GM18498 (cell line): ENCODE results near the gene CGNL1.

Source experiments
- ATAC-seq: cut with Tn5 transposase; IDR thresholded peaks from one replicate; pipeline ENCODE4 v1.9.1; 2021; ENCODE audit warnings: mild to moderate bottlenecking, moderate library complexity; ENCODE audit not compliant: unreplicated experiment

CGNL1 gene

DNA sequence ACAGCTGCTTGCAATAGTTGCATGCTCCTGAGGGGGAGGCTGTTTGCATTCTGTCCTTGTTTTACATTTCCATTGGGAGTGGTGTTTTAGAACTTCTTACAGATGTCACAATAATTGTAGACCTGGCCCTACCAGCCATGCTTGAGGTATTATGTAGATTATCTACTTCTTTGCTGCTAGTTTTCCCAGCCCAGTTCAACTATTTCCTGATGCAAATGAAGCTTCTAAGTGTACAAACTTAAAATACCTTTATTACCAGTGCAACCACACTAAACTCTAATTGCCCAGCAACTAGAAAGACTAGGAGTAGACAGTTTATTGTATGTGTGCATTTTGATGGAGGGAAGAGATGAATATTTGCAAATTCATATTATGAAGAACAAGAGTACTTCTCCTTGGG, 110.5 kb downstream of the CGNL1 start:
- ATAC-seq: no peak

DNA sequence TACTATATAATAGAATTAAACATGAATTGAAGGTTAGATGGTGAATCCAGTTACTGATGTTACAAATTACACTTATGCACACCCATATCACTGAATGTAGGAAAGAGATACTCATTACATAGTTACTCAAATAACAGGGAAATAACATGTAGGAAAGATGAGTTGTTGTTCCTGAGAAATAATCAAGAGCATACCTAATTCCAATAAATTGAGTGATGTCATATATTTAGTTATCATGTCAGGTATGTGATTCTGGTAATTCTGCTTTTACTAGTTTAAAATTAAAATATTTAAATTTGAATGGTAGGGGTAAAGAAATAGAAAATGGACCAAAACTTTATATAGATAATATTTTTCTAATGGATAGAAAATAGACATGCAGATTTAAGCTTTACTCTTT, 112.8 kb downstream of the CGNL1 start:
- ATAC-seq: no peak

DNA sequence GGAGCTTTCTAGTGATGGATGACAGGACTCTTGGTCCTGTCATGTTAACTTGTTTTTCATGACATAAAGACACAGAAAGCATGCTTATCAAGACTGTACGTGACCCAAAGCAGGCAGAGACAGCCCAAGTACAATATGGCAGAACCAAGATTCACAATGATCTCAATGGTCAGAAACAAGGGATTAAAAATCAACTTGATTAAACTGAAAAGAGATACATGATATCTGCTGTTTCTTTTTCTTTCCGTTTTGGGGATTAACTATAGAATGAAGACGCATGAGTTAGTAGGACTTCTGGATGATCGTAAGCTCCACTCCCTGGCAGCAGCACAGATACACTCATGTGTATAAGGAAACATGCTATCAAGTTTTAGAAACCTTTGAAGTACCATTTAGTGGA, 117.0 kb downstream of the CGNL1 start:
- ATAC-seq: no peak

DNA sequence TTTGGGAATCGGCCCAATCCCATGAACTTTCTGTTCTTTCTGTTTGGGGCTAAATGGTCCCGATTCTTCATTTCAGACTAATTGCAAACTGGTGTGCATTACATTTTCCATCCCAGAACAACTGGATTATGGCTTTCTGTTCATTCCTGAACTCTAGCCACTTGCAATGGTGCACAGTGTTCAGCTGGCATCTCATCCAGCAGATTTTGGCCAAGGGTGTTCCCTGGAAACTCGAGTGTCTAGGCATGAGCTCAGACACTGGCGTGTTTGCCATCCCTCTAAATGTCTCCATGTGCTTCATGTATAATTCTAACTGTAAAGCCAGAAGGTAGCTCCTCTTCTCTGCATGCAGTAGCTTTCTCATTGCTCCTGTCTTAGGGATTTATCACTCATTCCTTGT, 118.3 kb downstream of the CGNL1 start:
- ATAC-seq: no peak

DNA sequence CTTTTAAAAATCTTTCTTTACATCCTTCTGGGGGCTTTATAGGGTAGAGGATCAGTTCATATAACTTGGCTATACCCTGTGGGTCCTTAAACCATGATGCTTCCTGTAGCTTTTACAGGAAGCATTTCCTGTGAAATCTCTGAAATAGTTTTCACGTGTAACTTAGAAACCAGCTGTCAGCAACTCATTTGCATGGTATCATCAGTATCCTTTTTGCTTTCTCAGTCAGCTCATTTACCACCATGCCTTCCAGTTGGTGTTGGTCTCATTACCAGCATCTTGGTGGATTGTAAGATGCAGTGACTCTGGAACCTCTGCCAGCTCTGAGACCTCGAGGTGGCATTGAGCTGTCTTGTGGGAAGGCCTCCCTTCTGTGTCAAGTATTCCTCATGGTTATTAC, 118.7 kb downstream of the CGNL1 start:
- ATAC-seq: no peak

DNA sequence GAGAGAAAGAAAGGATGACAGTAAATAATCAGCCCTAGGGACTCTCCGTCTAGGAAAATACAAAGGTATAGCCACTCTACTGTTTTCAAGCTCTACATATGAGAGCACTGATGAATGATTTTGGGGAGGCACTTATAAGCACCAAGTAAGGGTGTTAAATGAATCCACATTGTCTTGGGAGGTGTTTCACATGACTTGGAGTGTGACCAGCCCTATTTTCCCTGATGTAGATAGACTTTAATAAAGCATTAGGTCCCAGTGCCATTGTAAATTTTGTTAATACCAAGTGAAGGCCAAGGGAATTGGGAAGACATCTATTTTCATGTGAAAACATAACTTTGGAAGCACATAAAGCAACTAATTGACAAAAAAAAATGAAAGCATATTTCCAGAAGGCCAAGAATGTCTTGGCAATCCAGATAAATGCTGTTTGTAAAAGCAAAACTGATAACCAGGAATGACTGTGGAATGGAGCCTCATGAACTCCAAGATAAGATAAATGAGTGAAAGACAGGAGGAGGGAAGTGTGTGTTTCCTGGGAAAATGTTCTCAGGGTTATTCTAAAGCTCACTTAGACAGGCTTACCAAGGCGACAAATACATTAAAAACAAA, 119.4 kb downstream of the CGNL1 start:
- no peak for ATAC-seq

DNA sequence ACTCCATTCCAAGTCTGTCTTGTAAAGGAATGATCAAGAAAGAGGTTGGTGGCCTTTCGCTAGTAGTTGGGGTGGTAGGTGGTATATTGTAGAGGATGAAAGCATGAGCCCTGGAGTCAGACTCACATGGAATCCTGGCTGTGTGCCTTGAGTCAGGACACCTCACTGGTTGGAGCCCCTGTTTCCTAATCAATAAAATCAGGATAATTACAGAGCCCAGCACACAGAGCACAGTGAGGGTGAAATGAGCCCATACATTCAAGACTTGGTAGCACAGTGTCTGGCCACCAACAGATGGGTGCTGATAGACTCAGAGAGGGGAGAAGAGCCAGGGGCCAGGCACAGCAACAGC, 120.3 kb downstream of the CGNL1 start:
- ATAC-seq: no peak

DNA sequence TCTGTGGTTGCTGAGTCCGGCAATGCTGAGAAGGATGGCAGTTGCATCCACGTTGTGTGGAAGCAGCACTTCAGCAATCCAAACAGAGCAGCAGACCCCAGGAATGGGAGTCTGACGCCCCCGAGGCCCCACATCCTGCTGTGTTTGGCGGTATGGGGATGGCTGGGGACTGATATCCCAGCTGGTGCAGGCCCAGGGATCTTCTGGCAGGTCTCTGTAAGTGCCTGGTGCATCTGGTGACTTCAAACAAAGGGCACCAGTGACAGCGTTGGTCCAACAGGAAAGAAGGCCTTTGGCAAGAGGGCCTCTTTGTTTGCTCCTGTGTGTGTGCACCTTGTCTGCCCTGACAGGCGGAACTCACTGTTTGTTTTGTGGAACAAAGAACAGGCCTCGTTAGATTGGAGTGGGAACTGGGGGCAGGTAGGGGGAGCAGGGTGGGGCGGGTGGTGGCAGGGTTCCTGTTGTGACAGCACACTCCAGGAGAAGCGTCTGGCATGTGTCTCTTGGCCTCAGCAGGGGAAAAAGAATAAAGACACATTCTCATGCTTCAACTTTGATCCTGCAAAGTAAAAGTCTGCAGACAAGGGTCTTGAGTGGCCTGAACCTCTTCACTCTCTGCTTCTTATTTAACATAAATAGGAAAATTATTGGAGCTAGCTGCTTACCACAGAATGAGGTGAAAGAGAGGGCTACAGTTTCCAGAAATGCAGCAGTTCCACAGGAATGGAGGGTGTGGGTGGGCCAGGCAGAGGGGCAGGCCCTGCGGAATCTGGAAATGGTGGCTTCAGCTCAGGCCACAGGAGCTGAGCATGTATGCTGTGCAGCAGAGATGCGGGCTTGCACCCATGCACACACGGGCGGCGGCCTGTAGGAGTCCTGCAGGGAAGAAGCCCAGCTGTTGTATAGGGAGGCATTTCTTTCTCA, 120.9 kb downstream of the CGNL1 start:
- ATAC-seq: no peak

DNA sequence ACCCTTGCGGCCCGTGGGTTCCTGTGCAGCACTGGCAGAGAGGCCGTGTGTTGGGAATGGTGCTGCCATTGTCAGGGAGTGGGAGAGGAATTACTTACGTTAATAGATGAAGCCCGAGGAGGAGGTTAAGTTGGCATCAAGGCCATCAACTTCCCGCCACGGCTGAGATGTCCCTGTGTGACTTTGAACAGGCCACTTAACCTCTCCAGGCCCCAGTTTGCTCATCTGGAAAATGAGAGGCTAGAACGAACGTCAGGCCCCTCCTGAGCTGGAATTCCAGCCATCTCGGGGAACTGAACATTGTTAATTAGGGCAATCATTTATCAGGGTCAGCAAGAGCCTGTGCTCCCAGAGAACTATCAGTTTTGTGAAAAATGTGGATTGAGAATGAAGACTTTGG, 124.0 kb downstream of the CGNL1 start:
- no peak for ATAC-seq

DNA sequence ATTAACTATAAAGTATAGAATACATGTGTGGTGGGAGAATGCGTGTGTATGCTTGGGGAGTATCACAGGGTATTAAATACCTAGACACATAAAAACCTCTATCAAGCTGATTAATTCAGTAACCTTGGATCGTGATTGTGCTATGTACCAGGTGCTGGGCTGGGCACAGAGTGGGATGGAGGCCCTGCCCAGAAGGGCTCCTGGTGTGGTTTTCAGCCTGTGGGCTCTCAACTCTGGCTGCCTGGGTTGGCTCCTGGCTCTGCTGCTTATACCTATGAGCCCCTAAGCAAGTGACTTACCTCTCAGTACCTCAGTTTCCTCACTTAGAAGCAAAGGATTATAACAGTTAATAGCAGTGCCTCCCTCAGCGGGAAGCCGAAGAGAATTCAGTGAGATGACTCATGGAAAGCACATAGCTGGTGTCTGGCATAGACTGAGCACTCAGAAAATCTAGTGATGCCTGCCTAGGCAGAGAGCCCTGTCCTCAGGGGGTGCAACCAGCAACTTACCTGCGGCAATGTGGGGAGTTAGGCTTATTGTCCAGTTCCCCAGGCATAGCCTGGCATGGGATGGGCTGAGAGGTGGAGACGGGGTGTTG, 124.8 kb downstream of the CGNL1 start:
- ATAC-seq: no peak

DNA sequence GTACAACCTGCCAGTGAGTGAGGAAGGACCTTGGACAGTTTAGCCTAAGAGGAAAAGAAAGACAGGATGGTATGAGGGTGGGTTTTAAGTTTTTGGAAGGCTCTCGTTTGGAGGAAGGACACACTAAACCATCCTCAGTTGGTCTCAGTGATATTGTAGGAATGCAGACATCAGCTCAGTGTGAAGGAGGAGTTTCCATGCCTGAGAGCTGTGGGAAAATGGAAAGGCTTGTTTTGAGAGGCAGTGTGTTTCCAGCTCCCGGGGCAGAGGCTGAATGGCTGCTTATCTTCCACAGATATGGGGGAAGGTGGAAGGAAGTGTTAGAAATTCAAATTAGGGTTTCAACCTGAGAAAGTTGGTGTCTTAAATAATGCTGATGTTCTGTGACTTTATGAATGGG, 125.8 kb downstream of the CGNL1 start:
- no peak for ATAC-seq

DNA sequence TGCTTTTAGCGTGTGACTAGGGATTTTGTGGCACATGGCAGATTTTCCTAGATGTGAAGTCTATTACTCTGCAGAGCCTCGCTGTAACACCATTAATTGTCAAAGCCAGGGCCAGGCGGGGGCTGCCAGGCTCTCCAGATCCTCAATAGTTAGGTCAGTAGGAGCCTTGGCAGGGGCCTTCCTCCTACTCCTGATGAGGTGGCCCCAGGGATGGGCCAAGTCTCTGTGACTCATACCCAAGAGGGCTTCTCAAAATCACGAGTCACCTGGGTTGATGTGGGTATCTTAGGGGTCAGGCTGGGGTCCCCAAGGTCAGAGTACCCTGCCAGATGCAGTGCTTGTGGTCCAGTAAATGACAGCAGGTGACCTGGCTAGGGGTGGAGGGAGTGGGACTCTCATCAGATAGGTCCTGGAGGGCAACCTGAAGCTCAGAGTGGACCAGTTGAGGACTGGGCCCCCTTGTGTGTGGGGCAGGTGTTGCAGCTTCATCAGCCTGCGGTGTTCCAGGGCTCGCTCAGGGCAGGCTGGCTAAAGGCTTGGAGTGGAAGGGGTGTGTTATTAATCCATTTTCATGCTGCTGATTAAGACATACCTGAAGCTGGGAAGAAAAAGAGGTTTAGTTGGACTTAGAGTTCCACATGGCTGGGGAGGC, 126.9 kb downstream of the CGNL1 start:
- no peak for ATAC-seq

DNA sequence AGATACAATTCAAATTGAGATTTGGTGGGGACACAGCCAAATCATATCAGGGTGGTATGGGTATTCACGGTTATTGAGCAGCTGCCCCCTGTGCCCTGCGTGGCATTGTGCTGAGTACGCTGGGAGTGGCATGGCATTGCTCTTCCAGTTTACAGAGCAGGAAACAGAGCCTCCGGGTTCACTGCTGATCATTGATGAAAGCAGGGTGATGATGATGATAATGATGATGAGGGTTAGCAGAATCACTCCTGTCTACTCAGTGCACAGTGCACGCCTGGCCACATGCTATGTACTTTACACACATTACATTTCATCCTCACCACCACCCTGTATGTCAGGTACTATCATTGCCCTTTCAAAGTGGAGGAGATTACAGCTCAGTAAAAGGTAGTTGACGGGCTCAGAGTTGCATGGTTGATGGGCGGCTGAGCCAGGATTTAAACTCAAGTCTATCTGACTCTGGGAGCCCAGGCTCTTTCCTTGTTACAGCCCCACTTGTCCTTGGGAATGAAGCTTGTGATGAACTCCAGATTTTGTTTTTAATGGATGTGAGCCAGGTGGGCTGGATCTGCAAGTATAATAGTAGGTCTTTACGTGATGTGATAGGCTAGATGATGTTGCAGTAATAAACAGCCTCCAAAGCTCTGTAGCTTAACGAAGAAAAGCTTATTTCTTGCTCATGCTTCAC, 127.8 kb downstream of the CGNL1 start:
- ATAC-seq: no peak

DNA sequence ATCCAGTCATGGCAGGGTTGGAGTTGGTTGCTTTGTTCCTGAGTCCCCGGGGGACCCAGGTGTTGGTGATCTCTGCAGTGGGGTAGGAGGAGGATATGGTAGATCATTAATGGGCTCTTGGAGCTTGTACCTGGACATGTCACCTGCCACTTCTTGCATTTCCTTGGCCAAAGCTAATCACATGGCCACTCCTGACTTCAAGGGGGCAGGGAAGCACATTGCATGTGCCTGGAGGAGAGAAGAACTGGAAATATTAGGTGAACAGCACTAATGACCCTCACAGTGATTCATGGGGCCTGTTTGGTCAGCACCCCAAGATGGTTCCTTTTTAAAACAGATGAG, 128.3 kb downstream of the CGNL1 start:
- no peak for ATAC-seq

DNA sequence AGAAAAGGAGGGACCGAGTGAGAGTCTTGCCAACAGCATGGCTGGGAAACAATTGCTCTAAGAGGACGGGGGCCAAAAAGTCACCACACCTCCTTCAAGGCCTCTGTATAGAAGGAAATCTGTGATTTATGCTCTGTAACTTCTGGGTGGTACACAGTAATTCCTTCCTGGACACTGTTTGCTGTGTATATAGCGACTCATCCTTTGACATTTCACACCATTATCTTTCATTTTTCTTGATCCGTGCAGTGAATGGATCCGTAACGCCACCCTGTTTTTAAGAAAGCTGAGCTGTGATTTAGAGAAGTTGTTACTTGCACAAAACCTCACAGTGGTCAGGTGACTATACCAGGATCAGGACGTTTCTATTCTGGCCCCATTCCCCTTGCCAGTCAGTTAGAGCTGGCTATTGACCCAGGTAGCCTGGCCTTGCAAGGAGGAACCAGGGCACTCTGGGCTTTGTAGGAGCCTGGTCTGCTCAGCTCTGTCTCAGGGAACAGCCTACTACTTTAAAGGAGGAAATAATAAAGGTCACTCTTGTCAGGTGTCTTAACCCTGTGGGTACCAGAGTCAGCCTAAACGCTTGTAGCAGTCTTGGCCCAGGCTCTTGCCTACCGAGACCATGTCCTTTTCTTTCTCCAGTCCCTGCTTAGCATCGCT, 128.9 kb downstream of the CGNL1 start:
- no peak for ATAC-seq

DNA sequence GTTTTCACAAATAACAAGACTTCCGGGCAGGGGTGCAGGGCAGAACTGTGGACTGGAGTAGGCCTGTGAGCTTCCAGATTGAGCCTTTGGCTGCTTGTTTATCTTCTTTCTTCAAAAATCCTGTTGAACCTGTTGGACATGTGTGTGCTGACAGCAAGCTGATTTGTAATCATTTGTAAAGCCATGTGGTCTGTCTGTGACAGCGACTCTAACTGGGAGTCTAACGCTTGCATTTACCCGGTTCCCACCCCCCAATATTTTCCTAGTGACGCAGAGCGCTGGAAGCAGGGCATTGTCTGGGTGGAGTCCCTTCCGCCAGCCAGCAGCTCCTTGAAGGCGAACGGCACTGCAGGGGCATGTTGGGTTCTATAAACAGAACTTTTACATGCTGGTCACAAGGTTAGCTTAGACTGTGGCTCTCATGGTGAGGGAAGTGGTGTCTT, 129.7 kb downstream of the CGNL1 start:
- no peak for ATAC-seq

DNA sequence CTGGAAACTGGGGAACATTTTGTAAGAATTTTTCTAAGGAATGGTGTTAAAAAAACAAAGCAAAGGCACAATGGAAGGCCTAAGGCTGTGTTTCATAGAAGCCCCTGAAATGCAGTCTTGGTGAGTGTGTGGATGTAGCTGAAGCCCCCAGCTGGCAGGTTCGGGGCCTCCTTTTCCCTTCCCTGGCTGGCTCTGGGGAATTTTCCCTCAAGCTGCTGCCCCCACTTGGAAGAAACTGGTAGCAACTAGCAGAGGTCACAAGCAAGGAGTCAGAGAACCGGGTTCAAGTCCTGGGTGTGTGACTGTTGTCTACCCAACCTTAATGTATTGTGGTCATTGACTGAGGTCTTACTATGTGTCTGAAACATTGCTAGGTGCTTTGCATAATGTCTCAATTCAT, 130.1 kb downstream of the CGNL1 start:
- no peak for ATAC-seq

DNA sequence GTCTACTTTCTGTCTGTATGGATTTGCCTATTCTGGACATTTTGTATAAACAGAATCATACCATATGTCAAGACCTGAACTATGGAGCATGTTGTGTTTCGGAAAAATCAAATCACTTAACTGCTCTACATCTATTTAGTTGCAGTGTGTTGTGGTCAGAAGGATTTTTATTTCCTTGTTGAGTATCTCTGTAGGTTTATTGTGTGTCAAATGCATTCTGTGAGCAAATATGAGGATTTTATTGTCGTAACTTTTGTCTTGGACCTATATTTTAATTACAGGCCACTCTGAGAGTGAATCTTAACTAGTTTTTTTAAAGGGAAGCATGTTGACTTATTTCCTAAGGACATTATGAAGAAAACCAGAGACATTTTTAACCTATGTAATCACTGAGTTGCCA, 130.8 kb downstream of the CGNL1 start:
- ATAC-seq: no peak

DNA sequence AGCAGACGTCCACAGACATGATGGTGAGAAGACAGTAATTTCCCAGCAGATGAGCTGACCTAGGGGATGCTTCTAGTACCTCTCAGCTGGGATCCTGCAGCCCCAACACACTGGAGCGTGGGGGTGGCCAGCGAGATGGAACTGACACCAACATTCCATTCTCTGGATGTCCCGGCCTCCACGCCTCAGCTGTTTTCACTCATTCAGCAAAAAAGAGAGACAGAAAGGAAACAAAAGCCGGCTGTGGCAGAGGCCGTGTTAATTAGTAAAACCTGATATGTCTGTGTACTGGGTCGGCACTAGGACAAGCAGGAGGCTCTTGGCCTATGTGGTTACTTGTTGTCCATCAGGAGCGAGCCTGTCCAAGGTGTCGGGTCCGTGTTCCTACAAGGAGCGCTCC, 132.8 kb downstream of the CGNL1 start:
- no peak for ATAC-seq

DNA sequence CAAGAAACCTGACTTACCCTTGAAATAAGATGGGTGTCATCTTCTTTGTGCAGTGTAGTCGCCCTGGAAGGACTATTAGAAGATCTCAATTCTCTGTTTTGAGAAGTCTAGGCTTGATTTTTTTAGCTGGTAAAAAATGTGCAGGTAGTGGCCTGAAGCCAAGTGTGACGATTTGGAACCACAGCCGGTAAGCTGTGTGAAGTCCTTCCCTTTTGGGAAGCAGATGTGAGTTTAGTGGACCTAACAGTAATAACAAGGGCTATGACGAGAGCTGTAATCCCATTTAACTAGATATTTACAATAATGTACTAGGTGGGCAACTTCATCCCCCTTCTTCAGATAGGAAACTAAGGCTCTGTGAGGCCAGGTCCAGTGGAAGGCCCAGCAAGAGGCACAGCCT, 133.7 kb downstream of the CGNL1 start:
- no peak for ATAC-seq

DNA sequence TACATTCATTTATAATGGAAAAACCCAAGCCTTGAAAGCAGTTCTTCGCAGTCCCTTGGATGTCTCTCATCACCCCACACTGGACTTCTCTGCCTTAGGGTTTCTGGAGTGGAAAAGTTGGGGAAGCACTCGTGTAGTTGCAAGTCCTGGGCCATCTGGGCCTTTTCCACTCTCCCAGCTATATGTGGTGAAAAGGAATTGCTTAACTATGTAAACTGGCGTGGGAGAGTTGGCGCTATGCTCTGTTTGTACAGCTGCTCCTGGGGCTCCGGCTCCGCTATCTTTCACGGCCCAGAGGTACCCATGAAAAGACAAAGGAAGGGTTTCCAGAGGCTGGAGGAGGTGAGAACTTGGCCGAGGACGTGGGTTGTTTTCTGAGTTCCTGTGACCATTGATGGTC, 134.3 kb downstream of the CGNL1 start:
- ATAC-seq: no peak
